WTC11 (cell line): Measurements from ENCODE around the gene LNX2.

ENCODE experiments used
- ELF4 ChIP-seq: sonication (generic); formaldehyde crosslinking; IDR thresholded peaks from 2 replicates; pipeline ENCODE4 v1.8.1; 2022; ENCODE audit warnings: low read depth, mild to moderate bottlenecking, moderate library complexity, missing genetic modification reagents
- SP1 ChIP-seq: sonication (generic); formaldehyde crosslinking; conservative IDR thresholded peaks from 2 replicates; pipeline ENCODE4 v1.8.1; 2022; ENCODE audit warnings: missing genetic modification reagents

DNA sequence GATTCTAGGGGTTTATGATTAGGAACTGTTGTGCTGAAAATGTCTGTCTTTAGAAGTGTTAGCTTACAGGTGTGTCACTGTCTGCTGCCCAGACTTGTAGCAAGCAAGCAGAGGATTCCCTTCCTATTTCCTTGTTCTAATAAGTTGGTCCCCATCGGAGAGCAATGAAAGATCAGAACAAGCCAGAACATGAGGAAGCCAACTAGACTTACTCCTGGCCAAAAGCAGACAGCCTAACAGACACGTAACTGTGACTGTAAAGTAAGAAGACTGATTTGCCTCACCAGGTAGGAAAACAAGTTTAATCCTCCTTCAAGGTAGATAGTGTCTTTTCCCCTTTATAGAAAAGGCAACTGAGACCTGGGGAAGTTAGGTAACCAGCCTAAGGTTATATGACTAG lies 13.9 kb upstream of the LNX2 start:
- TF ChIP-seq SP1 (CRISPR knock-in tag) (no peak), ELF4 (CRISPR knock-in tag) (no peak)
